Measurements from ENCODE around the gene HMGN1.
"Not testable (repeated sequence)": the region's sequence is repeated elsewhere in the genome, so short reads cannot be mapped to it uniquely, and the experiment has no call there.

HMGN1 gene, protein sequence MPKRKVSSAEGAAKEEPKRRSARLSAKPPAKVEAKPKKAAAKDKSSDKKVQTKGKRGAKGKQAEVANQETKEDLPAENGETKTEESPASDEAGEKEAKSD

GRCh38 chr21:39348355-39349210, at the start of gene HMGN1:
HMGN1 (minus strand) TSS chr21:39349088; CDS start chr21:39348917, 171 bp downstream.
- peak; percentile 87 to 91 for DNase-seq

DNA sequence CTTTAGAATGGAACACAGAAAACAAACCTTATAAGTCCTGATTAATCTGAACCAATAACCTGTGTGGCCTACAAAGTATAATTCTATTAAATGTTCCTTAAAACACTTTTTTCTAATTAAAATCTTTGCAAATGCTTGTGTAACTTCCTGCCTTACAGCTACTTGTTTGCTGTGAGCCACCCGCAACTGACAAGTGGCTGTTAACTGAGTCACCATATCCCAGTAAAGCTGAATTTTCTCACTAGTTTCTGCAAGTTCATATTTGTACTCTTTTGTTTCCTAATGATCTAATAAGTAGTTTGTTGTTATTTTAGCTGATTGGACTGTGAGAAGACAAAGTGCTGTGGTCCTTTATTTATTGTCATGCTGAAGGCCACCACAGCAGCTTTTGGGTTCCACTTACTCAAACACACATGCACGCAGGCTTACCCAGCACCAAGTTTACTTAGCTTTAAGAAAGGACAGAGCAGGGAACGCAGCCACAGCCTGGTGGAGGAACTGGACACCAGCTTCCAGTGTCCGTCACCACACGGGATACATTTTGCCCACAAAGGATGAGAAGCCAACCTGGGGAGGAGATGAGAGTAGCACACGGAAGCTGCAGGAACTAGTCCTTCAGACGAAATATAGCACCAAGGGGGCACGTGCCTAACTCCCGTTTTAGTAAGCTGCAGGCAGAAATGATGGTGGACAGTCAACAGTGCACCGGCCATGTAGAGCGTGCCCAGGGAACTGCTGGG, 48.9 kb upstream of the HMGN1 start:
- no peak for DNase-seq

- no peak for DNase-seq
Observed at GRCh38 chr21:39392981-39393380, 44.1 kb upstream of the HMGN1 start.

GRCh38 chr21:39390212-39390765, 41.4 kb upstream of the HMGN1 start:
- no peak for DNase-seq

- no peak for DNase-seq
Observed at GRCh38 chr21:39388811-39389155, 39.9 kb upstream of the HMGN1 start.

DNA sequence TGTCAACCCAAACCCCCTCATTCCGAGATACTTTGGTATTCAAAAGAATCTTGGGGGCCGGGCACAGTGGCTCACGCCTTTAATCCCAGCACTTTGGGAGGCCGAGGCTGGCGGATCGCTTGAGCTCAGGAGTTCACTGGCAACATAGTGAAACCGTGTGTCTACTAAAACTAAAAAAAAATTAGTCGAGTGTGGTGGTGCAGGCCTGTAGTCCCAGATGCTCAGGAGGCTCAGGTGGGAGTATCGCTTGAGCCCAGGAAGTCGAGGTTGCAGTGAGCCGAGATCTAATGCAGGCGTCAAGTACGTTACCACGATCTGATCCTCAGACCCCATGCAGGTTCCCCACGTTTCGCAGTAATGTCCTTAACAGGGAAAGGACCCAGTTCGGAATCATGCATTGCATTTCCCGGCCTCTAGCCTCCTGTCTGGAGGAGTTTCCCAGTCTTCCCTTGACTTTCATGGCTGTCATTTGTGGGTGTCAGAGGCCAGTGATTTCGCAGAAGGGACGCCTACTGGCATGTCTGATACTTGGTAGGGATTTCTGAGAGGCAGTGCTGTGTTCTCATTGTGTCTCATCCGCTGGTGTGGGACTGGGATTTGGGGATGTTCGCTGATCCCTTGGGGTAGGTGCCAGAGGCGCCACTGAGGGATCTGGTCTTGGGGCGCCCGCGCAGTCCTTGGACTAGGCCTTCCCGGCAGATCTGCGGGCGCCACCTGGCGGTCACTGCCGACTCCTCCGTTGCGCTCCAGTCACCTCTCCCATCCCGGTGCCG, 39.3 kb upstream of the HMGN1 start:
- DNase-seq: peak; percentile 83 to 87

DNA sequence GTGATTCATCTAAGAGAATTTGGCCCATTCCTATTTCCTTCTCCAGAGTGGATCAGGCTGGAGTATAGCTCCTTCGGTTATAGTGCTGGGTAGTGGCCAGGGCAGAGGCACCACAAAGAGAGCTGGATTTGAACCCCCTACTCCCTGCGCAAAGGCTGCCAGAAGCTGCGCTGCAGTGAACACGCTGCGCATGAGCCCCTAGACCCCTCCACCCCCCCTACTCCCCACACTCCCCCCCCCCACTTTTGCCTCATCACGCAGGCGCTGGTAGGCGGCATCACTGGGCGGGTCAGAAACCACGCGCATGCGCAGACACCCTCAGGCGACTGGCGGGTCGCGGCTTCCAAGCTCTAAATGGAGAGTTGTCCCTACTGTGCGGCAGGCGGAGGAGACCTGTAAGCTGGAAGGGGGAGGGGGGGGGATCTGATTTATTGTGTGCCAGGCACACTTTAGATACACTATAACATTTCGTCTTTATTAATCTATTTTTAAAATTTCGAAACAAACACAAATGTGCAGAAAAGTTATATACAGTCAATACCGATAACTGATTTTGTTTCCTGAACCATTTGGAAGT, 38.7 kb upstream of the HMGN1 start:
- DNase-seq: peak; percentile 90 to 94

DNA sequence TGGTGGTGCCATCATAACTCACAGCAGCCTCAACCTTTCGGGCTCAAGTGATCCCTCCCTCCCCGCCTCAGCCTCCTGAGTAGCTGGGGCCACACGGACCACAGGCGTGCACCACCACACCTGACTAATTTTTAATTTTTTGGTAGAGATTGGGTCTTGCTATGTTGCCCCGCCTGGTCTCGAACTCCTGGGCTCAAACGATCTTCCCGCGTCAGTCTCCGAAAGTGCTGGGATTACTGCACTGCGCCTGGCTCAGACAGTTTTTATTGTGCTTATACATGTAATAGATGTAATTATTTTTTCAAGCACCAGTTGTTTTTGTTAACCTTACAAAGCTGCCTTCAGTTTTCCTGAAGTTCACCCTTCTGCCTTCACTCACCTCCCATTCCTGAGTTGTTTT, 38.0 kb upstream of the HMGN1 start:
- no peak for DNase-seq

- peak in 1 of 2 donors; percentile 29 for DNase-seq
Observed at GRCh38 chr21:39386194-39386593, 37.3 kb upstream of the HMGN1 start.

- peak; percentile 65 to 73 for DNase-seq
Observed at GRCh38 chr21:39385299-39386145, 36.6 kb upstream of the HMGN1 start.

GRCh38 chr21:39384674-39385298, 35.9 kb upstream of the HMGN1 start:
- DNase-seq: no peak

DNA sequence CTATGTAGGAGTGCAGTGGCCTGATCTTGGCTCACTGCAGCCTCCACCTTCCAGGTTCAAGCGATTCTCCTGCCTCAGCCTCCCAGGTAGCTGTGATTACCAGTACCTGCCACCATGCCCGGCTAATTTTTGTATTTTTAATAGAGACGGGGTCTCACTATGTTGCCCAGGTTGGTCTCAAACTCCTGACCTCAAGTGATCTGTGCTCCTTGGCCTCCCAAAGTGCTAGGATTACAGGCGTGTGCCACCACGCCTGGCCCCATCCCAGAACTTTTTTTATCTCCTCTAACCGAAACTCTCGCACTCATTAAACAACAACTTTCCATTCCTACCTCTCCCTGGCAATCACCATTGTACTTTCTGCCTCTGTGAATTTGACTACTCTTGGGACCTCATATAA, 33.2 kb upstream of the HMGN1 start:
- not testable (repeated sequence) for DNase-seq

- no peak for DNase-seq
Observed at GRCh38 chr21:39381009-39381408, 32.1 kb upstream of the HMGN1 start.

DNA sequence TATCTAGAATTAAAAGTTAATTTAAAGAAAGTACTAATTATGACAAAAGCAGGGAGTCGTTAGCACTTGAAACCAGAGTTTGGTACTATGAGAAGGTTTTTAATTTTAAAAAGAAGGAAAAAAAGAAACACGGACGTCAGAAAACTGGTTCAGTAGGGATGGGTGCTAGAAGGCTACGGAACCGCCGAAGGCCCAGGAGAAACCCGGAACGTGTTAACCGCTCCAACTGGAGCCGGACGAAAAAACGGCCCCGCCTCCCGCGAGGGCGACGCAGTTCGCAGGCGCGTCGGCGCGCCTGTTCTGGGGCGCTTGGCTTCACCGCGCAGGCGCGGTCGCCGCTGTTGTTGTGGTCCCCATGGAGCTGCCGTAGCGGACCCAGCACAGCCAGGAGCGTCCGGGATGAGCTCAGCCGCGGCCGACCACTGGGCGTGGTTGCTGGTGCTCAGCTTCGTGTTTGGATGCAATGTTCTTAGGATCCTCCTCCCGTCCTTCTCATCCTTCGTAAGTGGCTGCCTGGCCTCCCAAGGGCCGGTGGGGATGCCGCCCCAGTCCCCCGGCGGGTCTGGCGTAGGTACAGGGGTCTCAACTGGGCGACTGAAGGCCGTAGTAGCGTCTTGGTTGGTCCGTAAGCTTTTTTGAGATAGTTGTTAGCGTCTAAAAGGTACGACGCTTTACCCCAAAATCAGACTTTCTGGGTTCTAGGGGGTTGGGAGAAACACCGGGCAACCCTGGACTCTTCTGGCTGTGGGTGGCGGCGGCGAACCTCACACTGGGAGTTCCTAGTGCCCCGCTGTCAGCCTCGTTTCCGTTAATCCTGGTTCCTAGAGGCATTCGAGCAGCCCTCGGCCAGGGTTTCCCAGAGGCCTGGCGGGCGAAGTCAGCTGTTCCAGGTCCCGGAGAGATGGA, 31.4 kb upstream of the HMGN1 start:
- DNase-seq: peak; percentile 92 to 93

GRCh38 chr21:39377444-39378050, 28.7 kb upstream of the HMGN1 start:
- no peak for DNase-seq

DNA sequence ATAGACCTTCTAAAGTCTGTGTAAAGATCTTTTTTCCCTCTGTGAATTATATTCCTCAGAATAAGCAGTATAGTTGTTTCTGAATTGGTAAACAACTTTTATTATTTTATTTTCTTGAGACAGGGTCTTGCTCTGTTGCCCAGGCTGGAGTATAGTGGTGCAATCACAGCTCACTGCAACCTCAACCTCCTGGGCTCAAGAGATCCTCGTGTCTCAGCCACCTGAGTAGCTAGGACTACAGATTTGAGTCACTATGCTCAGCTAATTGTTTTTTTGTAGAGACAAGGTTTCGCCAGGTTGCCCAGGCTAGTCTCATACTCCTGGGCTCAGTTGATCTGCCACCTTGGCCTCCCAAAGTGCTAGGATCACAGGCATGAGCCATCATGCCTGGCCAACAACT, 26.6 kb upstream of the HMGN1 start:
- DNase-seq: no peak

DNA sequence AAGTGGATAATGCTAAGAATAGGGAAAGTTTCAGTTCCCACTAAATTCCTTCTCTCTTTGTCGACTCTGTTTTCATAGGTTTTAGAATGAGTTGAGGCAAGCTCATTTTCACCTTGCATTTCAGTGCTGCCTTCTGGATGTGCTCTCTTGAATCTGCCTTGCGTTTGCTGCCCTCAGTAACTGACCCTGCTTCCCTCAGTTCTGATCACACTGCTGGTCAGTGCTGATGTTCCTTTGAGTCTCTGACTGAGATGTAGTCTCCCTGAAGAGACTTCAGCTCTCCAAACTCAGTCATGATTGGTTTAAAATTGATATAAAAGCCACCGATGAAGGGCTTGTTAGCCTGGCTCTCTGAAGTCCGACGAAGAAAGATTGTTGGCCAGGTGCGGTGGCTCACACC, 25.2 kb upstream of the HMGN1 start:
- DNase-seq: no peak

GRCh38 chr21:39373634-39374033, 24.7 kb upstream of the HMGN1 start:
- DNase-seq: peak in 1 of 2 donors; percentile 21

- not testable (repeated sequence) for DNase-seq
Observed at GRCh38 chr21:39369896-39370288, 21.0 kb upstream of the HMGN1 start.

All from CD4-positive, alpha-beta T cell treated with Interferon alpha-2 for 1 hour (primary cell).